Neural cell (in vitro differentiated cells): Measurements from ENCODE around the gene PRMT2. TPM values are rescaled to one million over a fixed set of nuclear protein-coding genes. Genes with fewer than 3 reads are reported as not detected.
"Not testable (repeated sequence)": the region's sequence is repeated elsewhere in the genome, so short reads cannot be mapped to it uniquely, and the experiment has no call there.

ENCODE experiments used
- H2AFZ ChIP-seq: fragments of 200-600, 300-800 bp; sonication (generic), shearing (Covaris generic); 2 replicates; pipeline ENCODE4 v1.6.0; 2014; ENCODE audit warnings: low read depth, mild to moderate bottlenecking, antibody characterized with exemption, low read length, moderate library complexity
- H3F3A ChIP-seq: fragments of 200-600 bp; shearing (Covaris generic); 2 replicates; pipeline ENCODE4 v1.6.1; 2016; ENCODE audit warnings: mild to moderate bottlenecking, moderate library complexity, mixed read lengths, antibody characterized with exemption, low read length; ENCODE audit not compliant: insufficient read depth, poor library complexity, severe bottlenecking
- H3K27ac ChIP-seq: fragments of 200-600, 300-800 bp; sonication (generic), shearing (Covaris generic); 2 replicates; pipeline ENCODE4 v1.5.1; 2014; ENCODE audit warnings: mild to moderate bottlenecking, low read length, moderate library complexity
- H3K27me3 ChIP-seq: fragments of 300-800, 200-600 bp; sonication (generic), shearing (Covaris generic); 2 replicates; pipeline ENCODE4 v1.6.0; 2014; ENCODE audit warnings: mild to moderate bottlenecking, low read depth, low read length, moderate library complexity; ENCODE audit not compliant: insufficient read depth
- H3K36me3 ChIP-seq: fragments of 300-800, 200-600 bp; sonication (generic), shearing (Covaris generic); 2 replicates; pipeline ENCODE4 v1.5.1; 2014; ENCODE audit warnings: mild to moderate bottlenecking, antibody characterized with exemption, low read length, moderate library complexity; ENCODE audit not compliant: insufficient read depth
- H3K4me2 ChIP-seq: fragments of 300-800, 200-600 bp; sonication (generic), shearing (Covaris generic); 2 replicates; pipeline ENCODE4 v1.6.0; 2014; ENCODE audit warnings: mild to moderate bottlenecking, low read length
- H3K4me3 ChIP-seq: fragments of 300-800, 200-600 bp; sonication (generic), shearing (Covaris generic); 2 replicates; pipeline ENCODE4 v1.5.1; 2014; ENCODE audit warnings: mild to moderate bottlenecking, low read length, moderate library complexity
- H3K79me2 ChIP-seq: fragments of 200-600 bp; shearing (Covaris generic); replicated peaks from 2 replicates; pipeline ENCODE4 v1.6.0; 2014; ENCODE audit warnings: mild to moderate bottlenecking, low read length, moderate library complexity; ENCODE audit not compliant: insufficient read depth
- H3K9ac ChIP-seq: fragments of 300-800, 200-600 bp; sonication (generic), shearing (Covaris generic); 2 replicates; pipeline ENCODE4 v1.6.1; 2016; ENCODE audit warnings: mild to moderate bottlenecking, low read length, mixed read lengths
- H3K9me2 ChIP-seq: fragments of 200-600 bp; shearing (Covaris generic); 2 replicates; pipeline ENCODE4 v1.6.1; 2016; ENCODE audit warnings: mild to moderate bottlenecking, low read length, mixed read lengths; ENCODE audit not compliant: insufficient read depth
- H3K9me3 ChIP-seq: fragments of 200-600, 300-800 bp; sonication (generic), shearing (Covaris generic); 2 replicates; pipeline ENCODE4 v1.6.1; 2016; ENCODE audit warnings: mild to moderate bottlenecking, mixed run types, low read length, moderate library complexity, mixed read lengths
- H4K20me1 ChIP-seq: fragments of 200-600 bp; shearing (Covaris generic); 2 replicates; pipeline ENCODE4 v1.6.1; 2016; ENCODE audit warnings: mild to moderate bottlenecking, mixed run types; ENCODE audit not compliant: insufficient read depth
- CTCF ChIP-seq: fragments of 450-650 bp; IDR thresholded peaks from 2 replicates; pipeline ENCODE4 v1.5.1; 2014; ENCODE audit warnings: antibody characterized with exemption, mild to moderate bottlenecking, moderate library complexity; ENCODE audit not compliant: poor library complexity, severe bottlenecking
- EP300 ChIP-seq: fragments of 450-650 bp; conservative IDR thresholded peaks from 2 replicates; pipeline ENCODE4 v1.6.1; 2014; ENCODE audit warnings: antibody characterized with exemption, mild to moderate bottlenecking, moderate library complexity; ENCODE audit not compliant: poor library complexity, severe bottlenecking
- EZH2 ChIP-seq: fragments of 200-600, 300-800 bp; shearing (Covaris generic), sonication (generic); IDR thresholded peaks from 2 replicates; pipeline ENCODE4 v1.6.1; 2014; ENCODE audit warnings: antibody characterized with exemption, low read length, borderline replicate concordance, mild to moderate bottlenecking; ENCODE audit not compliant: insufficient read depth, poor library complexity, severe bottlenecking
- MXI1 ChIP-seq: fragments of 450-650 bp; conservative IDR thresholded peaks from 2 replicates; pipeline ENCODE4 v1.6.1; 2014; ENCODE audit warnings: antibody characterized with exemption, mild to moderate bottlenecking; ENCODE audit not compliant: poor library complexity, severe bottlenecking
- POLR2AphosphoS5 ChIP-seq: IDR thresholded peaks from 2 replicates; pipeline ENCODE4 v1.6.1; 2012
- RAD21 ChIP-seq: fragments of 450-650 bp; conservative IDR thresholded peaks from 2 replicates; pipeline ENCODE4 v1.6.1; 2014; ENCODE audit warnings: antibody characterized with exemption, mild to moderate bottlenecking, moderate library complexity
- SMC3 ChIP-seq: fragments of 450-650 bp; conservative IDR thresholded peaks from 2 replicates; pipeline ENCODE4 v1.6.1; 2014; ENCODE audit warnings: antibody characterized with exemption, mild to moderate bottlenecking, moderate library complexity; ENCODE audit not compliant: poor library complexity
- TAF1 ChIP-seq: IDR thresholded peaks from 2 replicates; pipeline ENCODE4 v1.6.1; 2012; ENCODE audit warnings: low read depth
- polyA plus RNA-seq: library from polyadenylated mRNA; depleted of rRNA; stranded (reverse); fragments of >200 nt; gene quantifications from 2 replicates; pipeline ENCODE4 v1.2.3, GENCODE V29; 2014
- TF ChIP-seq, protein P1 (sequence below): IDR thresholded peaks from 2 replicates; pipeline ENCODE4 v1.6.1; 2012; ENCODE audit warnings: borderline replicate concordance

The PRMT2 gene
- polyA plus RNA-seq, 1 donor from 2014 or later = 313 TPM

- H3K79me2 ChIP-seq = no peaks in the 10 kb centered on the region
- H3K27me3 ChIP-seq = peaks cover 16% of the 10 kb centered on the region
- no peaks in the 10 kb centered on the region for H3F3A ChIP-seq
- H4K20me1 ChIP-seq = no peaks in the 10 kb centered on the region
- no peaks in the 10 kb centered on the region for H3K36me3 ChIP-seq
- H3K27ac ChIP-seq = no peak overlapping the region
- H3K9me3 ChIP-seq = no peaks in the 10 kb centered on the region
- no peaks in the 10 kb centered on the region for H3K9me2 ChIP-seq
- H3K4me2 ChIP-seq = no peak overlapping the region
- TF ChIP-seq EZH2 = no peak
- no peak overlapping the region for H2AFZ ChIP-seq
- peak overlapping the region; percentile 61 for H3K4me3 ChIP-seq
- no peak overlapping the region for H3K9ac ChIP-seq
These were observed 32.9 kb downstream of the PRMT2 start for GRCh38 chr21:46668381-46668780.

- not testable (repeated sequence) for H3K4me3 ChIP-seq, H3K9me3 ChIP-seq, H3K27ac ChIP-seq, H2AFZ ChIP-seq, H3K9ac ChIP-seq, H3K9me2 ChIP-seq, H4K20me1 ChIP-seq, H3K36me3 ChIP-seq, H3K79me2 ChIP-seq, H3F3A ChIP-seq, H3K4me2 ChIP-seq
- H3K27me3 ChIP-seq = peaks cover 16% of the 10 kb centered on the region
These were observed 33.4 kb downstream of the PRMT2 start for GRCh38 chr21:46668904-46669303.

DNA sequence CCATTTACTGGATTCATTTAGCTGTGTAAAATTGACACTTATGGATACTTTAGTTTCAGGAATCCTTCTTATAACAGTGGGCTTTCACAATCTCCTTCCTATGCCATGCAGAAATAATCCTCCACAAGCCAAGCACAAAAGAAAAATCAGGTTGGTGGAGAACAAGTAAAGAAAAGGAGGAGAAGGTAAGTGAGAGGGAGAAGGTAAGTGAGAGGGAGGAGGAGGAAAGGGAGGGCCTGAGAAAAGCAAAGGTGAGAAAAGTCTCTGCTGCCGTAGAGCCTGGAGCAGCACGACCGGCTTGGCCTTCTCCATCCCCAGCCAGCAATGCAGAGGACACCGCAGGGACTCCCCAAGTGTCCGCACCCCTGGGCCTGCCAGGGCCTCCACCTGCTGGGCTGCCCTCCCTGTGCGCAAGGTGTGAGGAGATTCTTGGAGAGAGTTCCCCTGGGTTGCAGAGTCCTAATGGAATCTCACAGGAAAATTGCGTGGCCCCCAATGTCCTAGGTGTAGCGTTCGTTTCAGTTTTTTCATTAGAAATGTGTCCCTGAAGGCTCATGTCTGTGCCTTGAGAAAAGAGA lies 39.0 kb downstream of the PRMT2 start:
- H3K9ac ChIP-seq = no peak overlapping the region
- no peak overlapping the region for H2AFZ ChIP-seq
- H3K4me3 ChIP-seq = no peak overlapping the region
- H4K20me1 ChIP-seq = no peaks in the 10 kb centered on the region
- H3K9me3 ChIP-seq = no peaks in the 10 kb centered on the region
- TF ChIP-seq TAF1 (no peak), POLR2AphosphoS5 (no peak), EZH2 (no peak), SMC3 (no peak), MXI1 (no peak), RAD21 (no peak), CTCF (no peak), EP300 (no peak)
- TF ChIP-seq, protein P1, sequence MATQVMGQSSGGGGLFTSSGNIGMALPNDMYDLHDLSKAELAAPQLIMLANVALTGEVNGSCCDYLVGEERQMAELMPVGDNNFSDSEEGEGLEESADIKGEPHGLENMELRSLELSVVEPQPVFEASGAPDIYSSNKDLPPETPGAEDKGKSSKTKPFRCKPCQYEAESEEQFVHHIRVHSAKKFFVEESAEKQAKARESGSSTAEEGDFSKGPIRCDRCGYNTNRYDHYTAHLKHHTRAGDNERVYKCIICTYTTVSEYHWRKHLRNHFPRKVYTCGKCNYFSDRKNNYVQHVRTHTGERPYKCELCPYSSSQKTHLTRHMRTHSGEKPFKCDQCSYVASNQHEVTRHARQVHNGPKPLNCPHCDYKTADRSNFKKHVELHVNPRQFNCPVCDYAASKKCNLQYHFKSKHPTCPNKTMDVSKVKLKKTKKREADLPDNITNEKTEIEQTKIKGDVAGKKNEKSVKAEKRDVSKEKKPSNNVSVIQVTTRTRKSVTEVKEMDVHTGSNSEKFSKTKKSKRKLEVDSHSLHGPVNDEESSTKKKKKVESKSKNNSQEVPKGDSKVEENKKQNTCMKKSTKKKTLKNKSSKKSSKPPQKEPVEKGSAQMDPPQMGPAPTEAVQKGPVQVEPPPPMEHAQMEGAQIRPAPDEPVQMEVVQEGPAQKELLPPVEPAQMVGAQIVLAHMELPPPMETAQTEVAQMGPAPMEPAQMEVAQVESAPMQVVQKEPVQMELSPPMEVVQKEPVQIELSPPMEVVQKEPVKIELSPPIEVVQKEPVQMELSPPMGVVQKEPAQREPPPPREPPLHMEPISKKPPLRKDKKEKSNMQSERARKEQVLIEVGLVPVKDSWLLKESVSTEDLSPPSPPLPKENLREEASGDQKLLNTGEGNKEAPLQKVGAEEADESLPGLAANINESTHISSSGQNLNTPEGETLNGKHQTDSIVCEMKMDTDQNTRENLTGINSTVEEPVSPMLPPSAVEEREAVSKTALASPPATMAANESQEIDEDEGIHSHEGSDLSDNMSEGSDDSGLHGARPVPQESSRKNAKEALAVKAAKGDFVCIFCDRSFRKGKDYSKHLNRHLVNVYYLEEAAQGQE = no peak
- H3F3A ChIP-seq = no peaks in the 10 kb centered on the region
- H3K27me3 ChIP-seq = no peaks in the 10 kb centered on the region
- H3K27ac ChIP-seq = no peak overlapping the region
- no peaks in the 10 kb centered on the region for H3K36me3 ChIP-seq
- H3K79me2 ChIP-seq = no peaks in the 10 kb centered on the region
- H3K4me2 ChIP-seq = no peak overlapping the region
- no peaks in the 10 kb centered on the region for H3K9me2 ChIP-seq
